ENCODE measurements around the gene NEK6.

The NEK6 gene

GRCh38 chr9:124321935-124322334, 64.2 kb downstream of the NEK6 start:
- no peak for TF ChIP-seq CTCF (IDR thresholded peaks at IDR 0.05; ENCODE audit: unreplicated experiment in 3 of 3)
- H3K36me3 Mint-ChIP-seq (ENCODE audit: low read depth), result peaks cover 33% of the 10 kb centered on the region
- no peaks in the 10 kb centered on the region for H3K4me1 Mint-ChIP-seq
- H3K27me3 Mint-ChIP-seq (ENCODE audit: low read depth), result no peaks in the 10 kb centered on the region
- H3K9me3 Mint-ChIP-seq, result no peaks in the 10 kb centered on the region
- H3K4me3 Mint-ChIP-seq, result no peak overlapping the region
- H3K27ac Mint-ChIP-seq, result no peak overlapping the region

DNA sequence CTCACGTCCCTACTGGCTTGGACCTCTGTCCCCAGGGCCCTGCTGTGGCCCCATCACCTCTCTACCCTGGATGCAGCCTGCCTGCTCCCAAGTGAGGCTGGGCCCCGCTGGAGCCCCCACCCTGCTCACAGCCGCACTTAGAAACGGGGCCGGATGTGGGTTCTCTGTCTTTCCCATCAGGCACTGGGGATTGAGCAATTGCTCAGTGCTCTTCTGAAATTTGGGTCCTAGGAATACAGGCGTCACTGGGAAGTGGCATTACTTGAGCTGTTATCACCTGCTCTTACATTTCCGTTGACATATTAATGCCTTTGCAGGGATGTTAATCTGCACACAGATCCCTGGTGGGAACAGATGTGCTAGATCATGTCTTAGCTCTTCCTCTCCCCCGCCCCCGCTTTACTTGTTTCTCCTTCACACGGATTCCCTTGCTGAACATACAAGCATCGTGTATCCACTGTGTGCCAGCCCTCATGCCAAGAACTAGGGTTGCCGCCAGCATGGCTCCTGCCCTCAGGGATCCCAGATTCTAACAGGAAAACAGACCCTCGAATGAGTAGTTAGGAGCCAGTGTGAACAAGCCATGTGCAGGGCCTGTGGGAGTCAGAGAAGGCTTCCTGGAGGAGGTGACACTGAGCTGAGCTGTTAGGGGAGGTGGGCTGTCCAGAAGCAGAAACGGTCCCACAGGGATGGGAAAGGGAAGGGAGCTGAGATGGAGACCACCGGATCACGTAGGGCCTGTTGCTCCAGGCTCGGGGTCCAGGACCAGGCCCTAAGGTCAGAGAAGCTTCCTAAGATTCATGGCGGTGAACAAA, 65.1 kb downstream of the NEK6 start:
- Mint-ChIP-seq H3K27ac (no peak overlapping the region), H3K27me3 (ENCODE audit: low read depth) (no peaks in the 10 kb centered on the region), H3K36me3 (ENCODE audit: low read depth) (peaks cover 26% of the 10 kb centered on the region), H3K9me3 (no peaks in the 10 kb centered on the region), H3K4me1 (no peaks in the 10 kb centered on the region), H3K4me3 (no peak overlapping the region)
- TF ChIP-seq CTCF (IDR thresholded peaks at IDR 0.05; ENCODE audit: unreplicated experiment in 3 of 3), result no peak

DNA sequence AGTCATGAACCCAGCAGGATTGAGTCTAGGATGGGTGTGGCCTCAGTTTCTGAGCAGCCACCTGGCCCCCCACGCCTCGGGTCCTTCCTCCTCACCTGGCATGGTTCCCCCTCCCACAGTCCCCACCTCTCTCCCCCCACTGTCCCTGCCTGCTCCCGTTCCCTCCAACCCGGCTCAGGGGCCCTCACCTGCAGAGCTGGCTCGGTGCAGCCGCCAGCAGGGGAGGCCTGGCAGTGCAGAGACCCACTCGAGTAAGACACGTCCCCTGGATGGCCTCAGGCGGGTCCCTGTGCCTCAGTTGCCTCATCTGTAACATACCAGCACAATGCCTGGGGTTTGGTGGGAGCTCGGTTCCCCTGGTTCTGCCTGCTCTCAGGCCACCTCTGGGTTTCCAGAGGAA, 66.2 kb downstream of the NEK6 start:
- Mint-ChIP-seq H3K9me3 (no peaks in the 10 kb centered on the region), H3K4me3 (no peak overlapping the region), H3K27ac (no peak overlapping the region), H3K27me3 (ENCODE audit: low read depth) (no peaks in the 10 kb centered on the region), H3K4me1 (no peaks in the 10 kb centered on the region), H3K36me3 (ENCODE audit: low read depth) (peaks cover 23% of the 10 kb centered on the region)
- no peak for TF ChIP-seq CTCF (IDR thresholded peaks at IDR 0.05; ENCODE audit: unreplicated experiment in 3 of 3)

DNA sequence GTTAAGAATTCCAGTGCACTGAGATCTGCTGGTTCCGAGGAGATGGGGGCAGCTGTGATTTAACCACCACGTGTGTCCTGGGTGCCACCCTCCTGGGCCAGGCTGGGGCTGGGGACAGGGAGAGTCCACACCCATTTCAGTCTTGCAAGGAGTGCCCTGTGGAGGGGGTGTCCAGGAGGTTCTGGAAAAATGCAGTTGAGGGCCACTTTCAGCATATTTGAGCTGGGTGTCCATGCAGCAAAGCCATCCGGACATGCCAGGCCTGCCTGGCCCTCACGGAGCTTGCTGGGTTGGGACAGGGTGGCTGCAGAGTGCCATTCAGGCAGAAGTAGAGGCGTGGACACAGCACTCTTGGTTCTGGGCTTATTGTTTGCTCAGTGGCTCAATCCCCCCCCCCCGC, 68.1 kb downstream of the NEK6 start:
- TF ChIP-seq CTCF (IDR thresholded peaks at IDR 0.05; ENCODE audit: unreplicated experiment in 3 of 3), result no peak
- Mint-ChIP-seq H3K4me3 (no peak overlapping the region), H3K4me1 (peaks cover 11% of the 10 kb centered on the region), H3K27ac (no peak overlapping the region), H3K9me3 (no peaks in the 10 kb centered on the region), H3K27me3 (ENCODE audit: low read depth) (no peaks in the 10 kb centered on the region), H3K36me3 (ENCODE audit: low read depth) (peaks cover 14% of the 10 kb centered on the region)

GRCh38 chr9:124326378-124326777, 68.6 kb downstream of the NEK6 start:
- no peak for TF ChIP-seq CTCF (IDR thresholded peaks at IDR 0.05; ENCODE audit: unreplicated experiment in 3 of 3)
- H3K4me1 Mint-ChIP-seq, result peaks cover 11% of the 10 kb centered on the region
- no peaks in the 10 kb centered on the region for H3K9me3 Mint-ChIP-seq
- no peak overlapping the region for H3K4me3 Mint-ChIP-seq
- H3K36me3 Mint-ChIP-seq (ENCODE audit: low read depth), result peaks cover 14% of the 10 kb centered on the region
- no peaks in the 10 kb centered on the region for H3K27me3 Mint-ChIP-seq (ENCODE audit: low read depth)
- H3K27ac Mint-ChIP-seq, result no peak overlapping the region

- Mint-ChIP-seq H3K27ac (no peak overlapping the region), H3K4me1 (peaks cover 16% of the 10 kb centered on the region), H3K27me3 (ENCODE audit: low read depth) (no peaks in the 10 kb centered on the region), H3K36me3 (ENCODE audit: low read depth) (peaks cover 14% of the 10 kb centered on the region), H3K4me3 (no peak overlapping the region), H3K9me3 (no peaks in the 10 kb centered on the region)
- TF ChIP-seq CTCF (IDR thresholded peaks at IDR 0.05; ENCODE audit: unreplicated experiment in 3 of 3), result no peak
Measured at GRCh38 chr9:124327491-124327890, 69.7 kb downstream of the NEK6 start.
